WI38 (cell line): ENCODE data around the gene MRPL20.
"Not testable (repeated sequence)": the region's sequence is repeated elsewhere in the genome, so short reads cannot be mapped to it uniquely, and the experiment has no call there.

Experiments used
- H3K4me3 ChIP-seq: 2 replicates; pipeline ENCODE4 v1.5.1; 2011; ENCODE audit warnings: low read depth, mild to moderate bottlenecking, control low read depth, low read length
- CTCF ChIP-seq: IDR thresholded peaks from 2 replicates; pipeline ENCODE4 v1.5.1; 2012; ENCODE audit warnings: low read depth, mild to moderate bottlenecking, control low read depth, low read length

Gene MRPL20

GRCh38 chr1:1406821-1407635, at the start of gene MRPL20:
TSS of gene MRPL20 (minus strand) at chr1:1407293. CDS start at chr1:1407217, 76 bp downstream.
- TF ChIP-seq CTCF = no peak
- H3K4me3 ChIP-seq = peak within 1 kb of the TSS; percentile 90

DNA sequence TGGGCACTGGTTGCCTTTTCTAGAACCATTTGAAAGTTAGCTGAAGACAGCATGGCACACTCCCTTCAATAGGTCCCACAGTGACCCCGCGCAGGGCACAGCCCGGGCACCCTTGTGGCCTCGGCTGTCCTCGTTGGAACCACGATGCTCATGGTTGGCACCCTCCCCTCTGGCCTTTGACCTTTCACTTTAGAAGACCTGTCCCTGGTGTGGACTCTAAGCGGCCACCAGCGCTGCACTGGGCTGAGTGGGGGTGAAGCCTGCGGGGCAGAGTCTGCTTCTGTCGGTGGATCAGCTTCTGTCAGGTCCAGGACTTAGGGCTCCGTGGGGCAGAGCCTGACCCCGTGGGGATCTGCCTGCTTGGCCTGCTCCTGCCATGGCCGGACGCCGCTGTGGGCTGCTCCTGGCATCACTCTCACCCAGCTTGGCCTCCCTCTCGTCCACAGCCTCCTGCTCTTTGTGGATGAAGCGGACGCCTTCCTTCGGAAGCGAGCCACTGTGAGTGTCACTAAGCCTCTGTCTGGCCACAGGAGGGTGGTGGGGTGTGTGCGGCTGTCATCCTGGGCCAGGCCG, 49.7 kb upstream of the MRPL20 start:
- not testable (repeated sequence) for H3K4me3 ChIP-seq

GRCh38 chr1:1455934-1456333, 48.8 kb upstream of the MRPL20 start:
- not testable (repeated sequence) for H3K4me3 ChIP-seq

- no peak for TF ChIP-seq CTCF
- H3K4me3 ChIP-seq = no peak overlapping the region
These were observed 48.3 kb upstream of the MRPL20 start for GRCh38 chr1:1455366-1455884.

GRCh38 chr1:1454286-1455056, 47.4 kb upstream of the MRPL20 start:
- H3K4me3 ChIP-seq = not testable (repeated sequence)

DNA sequence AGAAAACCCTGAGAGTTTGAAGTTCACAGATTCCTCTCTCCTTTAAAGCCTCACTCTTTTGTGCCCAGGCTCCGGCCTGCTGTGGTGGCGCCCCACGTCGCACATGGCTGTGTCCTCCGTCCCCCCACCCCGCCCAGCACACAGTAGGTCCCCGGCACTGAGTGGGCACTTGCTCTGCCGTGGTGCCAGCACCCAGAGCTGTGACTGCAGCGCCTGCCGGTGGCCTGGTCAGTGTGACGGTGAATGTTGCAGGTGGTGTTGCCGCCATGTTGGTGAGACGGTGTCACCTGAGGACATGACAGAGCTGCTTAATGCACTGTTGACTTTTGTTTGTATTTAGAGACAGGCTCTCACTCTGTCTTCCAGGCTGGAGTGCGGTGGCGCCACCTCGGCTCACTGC, 45.8 kb upstream of the MRPL20 start:
- TF ChIP-seq CTCF = no peak

GRCh38 chr1:1452365-1452739, 45.3 kb upstream of the MRPL20 start:
- not testable (repeated sequence) for H3K4me3 ChIP-seq

More for the DNA sequence above, 45.8 kb upstream of the MRPL20 start:
- no peak overlapping the region for H3K4me3 ChIP-seq

DNA sequence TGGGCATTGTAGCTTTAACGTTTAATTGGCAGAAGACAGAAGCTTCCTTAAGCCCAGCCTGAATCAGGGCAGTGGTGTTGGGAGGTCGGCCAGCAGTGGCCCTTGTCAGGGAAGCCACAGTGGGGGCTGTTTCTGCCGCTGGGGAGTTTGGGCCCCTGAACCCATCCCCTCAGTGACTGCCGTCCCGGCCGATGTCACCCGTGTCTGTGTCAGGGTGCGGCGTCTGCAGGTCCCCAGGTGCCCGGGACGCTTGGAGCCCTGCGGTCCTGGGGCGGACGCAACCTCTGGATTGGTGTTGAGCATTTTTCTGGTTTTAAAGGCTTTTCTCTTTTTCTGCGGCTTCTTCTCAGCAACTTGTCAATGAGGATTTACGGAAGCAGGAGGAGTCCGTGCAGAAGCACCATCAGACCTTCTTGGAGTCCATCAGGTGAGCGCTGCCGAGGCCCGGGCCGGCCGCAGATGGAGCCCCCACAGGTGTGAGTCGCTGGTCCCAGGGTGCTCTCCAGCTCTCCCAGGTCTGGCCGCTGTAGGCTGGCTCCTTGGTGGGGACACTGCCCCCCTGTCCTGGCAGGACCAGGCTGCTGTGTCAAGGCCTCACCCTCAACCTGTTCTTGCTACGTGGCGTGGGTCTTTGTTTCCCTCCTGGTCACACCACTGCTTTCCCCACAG, 44.7 kb upstream of the MRPL20 start:
- no peak overlapping the region for H3K4me3 ChIP-seq
- no peak for TF ChIP-seq CTCF

DNA sequence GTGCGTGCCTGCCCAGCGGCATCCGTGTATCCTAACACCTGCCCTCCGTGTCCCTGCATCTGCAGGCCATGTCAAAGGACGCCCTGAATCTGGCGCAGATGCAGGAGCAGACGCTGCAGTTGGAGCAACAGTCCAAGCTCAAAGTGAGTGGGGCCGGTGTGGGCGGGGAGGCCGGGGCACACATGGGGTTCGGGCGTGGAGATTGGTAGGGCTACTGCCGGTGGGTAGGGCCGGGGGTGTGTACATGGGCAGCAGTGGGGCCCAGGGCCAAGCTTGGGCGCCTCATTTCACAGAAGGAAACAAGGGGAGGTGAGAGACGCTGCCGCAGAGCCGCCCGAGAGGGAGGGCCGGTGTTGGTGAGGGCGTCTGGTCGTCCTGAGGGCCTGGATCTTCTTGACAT, 43.5 kb upstream of the MRPL20 start:
- H3K4me3 ChIP-seq = not testable (repeated sequence)
